Measurements from ENCODE around the gene STX16. TPM values are rescaled to one million over a fixed set of nuclear protein-coding genes. Genes with fewer than 3 reads are reported as not detected.

The STX16 gene, protein sequence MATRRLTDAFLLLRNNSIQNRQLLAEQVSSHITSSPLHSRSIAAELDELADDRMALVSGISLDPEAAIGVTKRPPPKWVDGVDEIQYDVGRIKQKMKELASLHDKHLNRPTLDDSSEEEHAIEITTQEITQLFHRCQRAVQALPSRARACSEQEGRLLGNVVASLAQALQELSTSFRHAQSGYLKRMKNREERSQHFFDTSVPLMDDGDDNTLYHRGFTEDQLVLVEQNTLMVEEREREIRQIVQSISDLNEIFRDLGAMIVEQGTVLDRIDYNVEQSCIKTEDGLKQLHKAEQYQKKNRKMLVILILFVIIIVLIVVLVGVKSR
- total RNA-seq: 25.4 and 34.1 TPM in 2 replicates

GRCh38 chr20:58650776-58651558 lies at the start of gene STX16:
Gene STX16, plus strand, starts transcription at chr20:58651283. Its CDS starts 724 bp downstream, at chr20:58652007.
- peak; percentile 54 for TF ChIP-seq CTCF (IDR thresholded peaks at IDR 0.05; ENCODE audit: insufficient read depth, low read depth, low read length)
- peak within 1 kb of the TSS; percentile 81 for H3K4me3 ChIP-seq (ENCODE audit: low read depth, low read length)
- DNase-seq (ENCODE audit: low read depth): peak; percentile 94

- no peak for DNase-seq (ENCODE audit: low read depth)
- no peak for TF ChIP-seq CTCF (IDR thresholded peaks at IDR 0.05; ENCODE audit: insufficient read depth, low read depth, low read length)
Observed at GRCh38 chr20:58602124-58602523, 49.0 kb upstream of the STX16 start.

GRCh38 chr20:58603721-58604120 lies 47.4 kb upstream of the STX16 start:
- no peak overlapping the region for H3K4me3 ChIP-seq (ENCODE audit: low read depth, low read length)
- peak; percentile 34 for DNase-seq (ENCODE audit: low read depth)
- no peak for TF ChIP-seq CTCF (IDR thresholded peaks at IDR 0.05; ENCODE audit: insufficient read depth, low read depth, low read length)

More at GRCh38 chr20:58602124-58602523, 49.0 kb upstream of the STX16 start:
- H3K4me3 ChIP-seq (ENCODE audit: low read depth, low read length): no peak overlapping the region

DNA sequence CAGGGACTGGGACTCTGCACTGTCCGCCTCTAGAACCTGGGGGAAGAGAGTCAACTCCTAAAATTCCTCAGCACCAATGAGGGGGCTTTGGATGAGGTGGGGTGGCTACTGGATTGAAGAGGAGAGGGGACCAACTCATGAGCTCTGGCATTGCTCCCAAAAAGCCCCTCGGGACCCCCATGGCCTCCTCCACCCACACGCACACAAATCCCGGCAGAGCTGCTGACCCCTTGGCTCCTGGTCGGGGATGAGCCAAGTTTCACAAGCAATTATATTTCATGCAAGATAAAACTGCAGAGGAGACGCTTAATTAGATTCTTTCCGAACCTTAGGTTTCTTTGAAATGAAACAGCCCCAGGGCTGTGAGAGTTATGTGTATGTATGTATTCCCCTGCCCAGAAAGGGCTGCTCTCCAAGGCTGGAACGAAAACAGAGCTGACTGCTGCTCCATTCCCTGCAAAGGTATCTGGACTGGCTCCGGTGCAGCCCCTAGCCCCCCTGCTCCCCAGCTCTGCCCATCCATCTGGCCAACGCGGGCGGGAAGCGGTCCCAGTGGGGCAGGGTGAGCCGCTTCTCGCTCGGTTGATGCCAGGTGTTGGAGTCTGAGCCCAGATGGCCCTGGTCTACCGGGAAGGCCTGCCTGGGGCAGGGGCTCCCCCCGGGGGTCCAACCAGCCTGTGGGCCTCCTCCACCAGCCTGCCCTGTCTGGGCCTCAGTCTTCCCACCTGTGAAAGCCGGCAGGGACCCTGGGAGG lies 46.8 kb upstream of the STX16 start:
- no peak overlapping the region for H3K4me3 ChIP-seq (ENCODE audit: low read depth, low read length)
- peak; percentile 45 for DNase-seq (ENCODE audit: low read depth)
- no peak for TF ChIP-seq CTCF (IDR thresholded peaks at IDR 0.05; ENCODE audit: insufficient read depth, low read depth, low read length)

- H3K4me3 ChIP-seq (ENCODE audit: low read depth, low read length): no peak overlapping the region
- TF ChIP-seq CTCF (IDR thresholded peaks at IDR 0.05; ENCODE audit: insufficient read depth, low read depth, low read length): no peak
- no peak for DNase-seq (ENCODE audit: low read depth)
Observed at GRCh38 chr20:58605292-58606065, 45.6 kb upstream of the STX16 start.

GRCh38 chr20:58606184-58606583 lies 44.9 kb upstream of the STX16 start:
- TF ChIP-seq CTCF (IDR thresholded peaks at IDR 0.05; ENCODE audit: insufficient read depth, low read depth, low read length): no peak
- DNase-seq (ENCODE audit: low read depth): no peak
- H3K4me3 ChIP-seq (ENCODE audit: low read depth, low read length): no peak overlapping the region
